Prostate gland (tissue), 2 donors: Measurements from ENCODE around the gene MKLN1. TPM values are rescaled to one million over a fixed set of nuclear protein-coding genes. Genes with fewer than 3 reads are reported as not detected.

Source experiments
- DNase-seq: peaks from one replicate; pipeline ENCODE4 v3.0.0-alpha.2; 2019; ENCODE audit warnings: low spot score
- H3K27ac ChIP-seq, 2 donors: fragments of 200-600 bp; sonication (generic); 2 replicates each; pipeline ENCODE4 v1.5.1; 2017 to 2019
- H3K27me3 ChIP-seq: fragments of 200-600 bp; sonication (generic); replicated peaks from 2 replicates; pipeline ENCODE4 v1.5.1; 2019; ENCODE audit not compliant: insufficient read depth
- H3K36me3 ChIP-seq, 2 donors: fragments of 200-600 bp; sonication (generic); 1 replicate in 1 of 2; 2 replicates in 1 of 2; pipeline versions ENCODE4 v1.5.1 to v1.8.1; 2017 to 2019
- H3K4me1 ChIP-seq: fragments of 200-600 bp; sonication (generic); replicated peaks from 2 replicates; pipeline ENCODE4 v1.5.1; 2019
- H3K4me3 ChIP-seq, 2 donors: fragments of 200-600 bp; sonication (generic); 2 replicates each; pipeline ENCODE4 v1.5.1; 2017 to 2019
- H3K9me3 ChIP-seq: fragments of 200-600 bp; sonication (generic); 2 replicates; pipeline ENCODE4 v1.5.1; 2017
- POLR2A ChIP-seq: fragments of 450-650 bp; IDR thresholded peaks from one replicate; pipeline ENCODE4 v1.6.1; 2016; ENCODE audit warnings: antibody characterized with exemption, mild to moderate bottlenecking
- POLR2AphosphoS5 ChIP-seq: sonication (generic); formaldehyde crosslinking; IDR thresholded peaks from one replicate; pipeline ENCODE4 v1.6.1; 2017; ENCODE audit warnings: antibody characterized with exemption
- WGBS: methylation state at CpG from one replicate; pipeline ENCODE4 v1.1.5; 2018; 5-methylcytosine and 5-hydroxymethylcytosine counted together
- intact Hi-C: fragments of 100-400 bp; cut with DNase I; formaldehyde crosslinking; loops from one replicate; pipeline ENCODE4 v1.14.2; 2022
- total RNA-seq, 2 donors: library from RNA; depleted of rRNA; stranded (reverse); fragments of >200 nt; gene quantifications; one replicate each; pipeline ENCODE4 v1.1.0, GENCODE V29; 2016
- TF ChIP-seq, protein P1 (sequence below), 4 experiments: fragments of 200-600 bp in 2 of 4; fragments of 450-650 bp in 2 of 4; sonication (generic) in 2 of 4; IDR thresholded peaks; 1 replicate in 3 of 4; 2 replicates in 1 of 4; pipeline ENCODE4 v1.5.1; 2016 to 2019; ENCODE audit warnings: antibody characterized with exemption in 4 of 4, mild to moderate bottlenecking in 2 of 4, moderate library complexity in 2 of 4

The MKLN1 gene
- total RNA-seq, 2 donors from 2014 or later: 53.1 to 58.1 TPM

DNA sequence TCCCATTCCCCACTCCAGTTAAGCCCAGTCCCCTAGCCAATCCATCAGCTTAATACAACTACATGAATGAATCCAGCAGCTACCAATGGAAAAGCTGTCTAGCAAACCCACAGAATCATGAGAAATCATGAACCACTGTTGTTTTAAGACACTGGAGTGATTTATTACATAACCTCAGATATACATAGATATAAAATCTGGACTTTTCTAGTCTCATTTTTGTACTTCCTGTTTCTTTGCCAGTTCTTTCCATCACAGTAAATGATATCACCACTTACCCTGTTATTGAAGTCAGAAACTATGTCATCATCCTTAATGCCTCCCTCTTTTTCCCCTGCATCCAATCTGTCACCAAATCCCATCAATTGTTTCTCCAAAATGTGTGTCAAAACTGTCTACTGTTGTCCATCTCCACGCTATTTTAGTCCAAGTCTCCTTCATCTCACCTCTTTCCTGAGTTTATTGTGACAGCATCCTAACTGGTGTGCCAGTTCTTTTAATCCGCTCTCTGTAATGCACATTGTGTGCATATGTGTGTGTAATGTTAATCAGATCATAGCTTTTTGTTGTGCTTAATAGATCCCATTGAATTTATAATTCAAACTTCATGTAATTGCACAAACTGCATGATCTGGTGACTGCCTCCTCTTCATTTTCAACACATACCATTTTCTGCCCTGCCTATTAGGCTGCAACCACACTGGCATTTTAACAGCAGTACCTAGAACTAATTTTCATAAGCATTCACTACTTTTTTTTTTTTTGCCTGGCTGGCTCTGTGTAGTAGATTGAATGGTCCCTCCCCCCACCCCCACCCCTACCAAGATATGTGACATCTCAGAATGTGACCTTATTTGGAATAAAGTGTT, 56.0 kb downstream of the MKLN1 start:
- H3K9me3 ChIP-seq: no peaks in the 10 kb centered on the region
- WGBS: 96% methylated on average over 2 of the region's 2 CpGs
- H3K36me3 ChIP-seq: no peaks in the 10 kb centered on the region
- no peaks in the 10 kb centered on the region for H3K4me1 ChIP-seq
- no peak for DNase-seq
- no peak overlapping the region for H3K4me3 ChIP-seq
- no peaks in the 10 kb centered on the region for H3K27me3 ChIP-seq
- intact Hi-C loops: no loop called here
- TF ChIP-seq POLR2AphosphoS5 (no peak), POLR2A (no peak)
- TF ChIP-seq, protein P1, sequence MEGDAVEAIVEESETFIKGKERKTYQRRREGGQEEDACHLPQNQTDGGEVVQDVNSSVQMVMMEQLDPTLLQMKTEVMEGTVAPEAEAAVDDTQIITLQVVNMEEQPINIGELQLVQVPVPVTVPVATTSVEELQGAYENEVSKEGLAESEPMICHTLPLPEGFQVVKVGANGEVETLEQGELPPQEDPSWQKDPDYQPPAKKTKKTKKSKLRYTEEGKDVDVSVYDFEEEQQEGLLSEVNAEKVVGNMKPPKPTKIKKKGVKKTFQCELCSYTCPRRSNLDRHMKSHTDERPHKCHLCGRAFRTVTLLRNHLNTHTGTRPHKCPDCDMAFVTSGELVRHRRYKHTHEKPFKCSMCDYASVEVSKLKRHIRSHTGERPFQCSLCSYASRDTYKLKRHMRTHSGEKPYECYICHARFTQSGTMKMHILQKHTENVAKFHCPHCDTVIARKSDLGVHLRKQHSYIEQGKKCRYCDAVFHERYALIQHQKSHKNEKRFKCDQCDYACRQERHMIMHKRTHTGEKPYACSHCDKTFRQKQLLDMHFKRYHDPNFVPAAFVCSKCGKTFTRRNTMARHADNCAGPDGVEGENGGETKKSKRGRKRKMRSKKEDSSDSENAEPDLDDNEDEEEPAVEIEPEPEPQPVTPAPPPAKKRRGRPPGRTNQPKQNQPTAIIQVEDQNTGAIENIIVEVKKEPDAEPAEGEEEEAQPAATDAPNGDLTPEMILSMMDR (IDR thresholded peaks at IDR 0.05): no peak
- H3K27ac ChIP-seq: no peak overlapping the region

DNA sequence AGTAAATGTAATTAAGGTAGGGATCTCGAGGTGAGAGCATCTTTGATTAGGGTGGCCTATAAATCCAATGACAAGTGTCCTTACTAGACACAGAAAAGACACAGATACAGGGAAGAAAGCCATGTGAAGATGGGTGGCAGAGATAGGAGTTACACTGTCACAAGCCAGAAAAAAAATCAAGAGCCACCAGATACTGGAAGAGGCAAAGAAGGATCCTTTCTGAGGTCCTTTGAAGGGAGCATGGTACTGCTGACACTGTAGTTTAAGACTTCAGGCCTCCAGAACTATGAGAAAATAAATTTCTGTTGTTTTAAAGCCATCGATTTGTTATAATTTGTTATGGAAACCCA, 56.6 kb downstream of the MKLN1 start:
- TF ChIP-seq POLR2A: no peak
- no peak for TF ChIP-seq POLR2AphosphoS5
- TF ChIP-seq, protein P1 (IDR thresholded peaks at IDR 0.05): no peak
- H3K4me3 ChIP-seq: no peak overlapping the region
- H3K36me3 ChIP-seq: no peaks in the 10 kb centered on the region
- intact Hi-C loops: no loop called here
- H3K9me3 ChIP-seq: no peaks in the 10 kb centered on the region
- H3K27me3 ChIP-seq: no peaks in the 10 kb centered on the region
- H3K27ac ChIP-seq: no peak overlapping the region
- DNase-seq: no peak
- no peaks in the 10 kb centered on the region for H3K4me1 ChIP-seq
- WGBS: 80% methylated on average over 2 of the region's 2 CpGs

DNA sequence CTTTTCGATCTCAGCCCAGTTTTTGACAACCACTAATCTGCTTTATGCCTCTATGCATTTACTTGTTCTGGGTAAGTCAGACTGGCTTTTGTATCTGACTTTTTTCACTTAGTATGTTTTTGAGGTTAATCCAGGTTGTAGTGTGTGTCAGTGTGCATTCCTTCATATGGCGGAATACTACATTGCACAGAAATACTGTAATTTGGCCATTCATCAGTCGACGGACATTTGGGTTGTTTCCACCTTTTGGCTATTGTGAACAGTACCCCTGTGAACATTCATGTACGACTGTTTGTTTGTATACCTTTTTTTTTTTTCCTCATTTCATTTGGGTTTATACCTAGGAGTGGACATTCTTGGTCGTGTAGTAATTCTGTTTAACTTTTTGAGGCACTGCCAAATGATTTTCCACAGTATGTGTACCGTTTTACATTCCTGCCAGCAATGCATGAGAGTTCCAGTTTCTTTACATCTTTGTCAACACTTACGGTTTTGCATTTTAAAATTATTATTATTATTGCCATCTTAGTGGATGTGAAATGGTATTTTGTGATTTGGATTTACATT, 57.4 kb downstream of the MKLN1 start:
- H3K27me3 ChIP-seq: no peaks in the 10 kb centered on the region
- no peaks in the 10 kb centered on the region for H3K4me1 ChIP-seq
- no peaks in the 10 kb centered on the region for H3K9me3 ChIP-seq
- no peak for TF ChIP-seq POLR2A
- TF ChIP-seq POLR2AphosphoS5: no peak
- TF ChIP-seq, protein P1 (IDR thresholded peaks at IDR 0.05): no peak
- no peak overlapping the region for H3K4me3 ChIP-seq
- intact Hi-C loops: no loop called here
- 72% methylated on average over 8 of the region's 8 CpGs for WGBS
- H3K27ac ChIP-seq: no peak overlapping the region
- H3K36me3 ChIP-seq: no peaks in the 10 kb centered on the region
- DNase-seq: no peak

DNA sequence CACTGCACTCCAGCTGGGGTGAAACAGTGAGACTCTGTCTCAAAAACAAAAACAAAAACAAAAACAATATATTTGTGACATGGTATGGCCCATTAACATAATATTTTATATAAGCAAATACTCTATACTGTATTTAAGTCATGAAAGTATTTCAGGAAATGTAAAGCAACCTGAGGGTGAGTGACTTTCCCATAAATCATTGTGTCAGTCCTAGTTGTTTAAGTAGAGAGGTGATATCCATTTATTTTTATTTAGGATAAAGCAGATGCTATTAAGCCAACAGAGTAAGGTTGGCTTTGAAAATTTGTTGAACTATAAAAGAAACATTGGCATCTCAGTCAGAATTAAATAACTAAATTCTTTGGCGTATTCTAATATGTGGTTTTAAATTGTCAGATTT, 60.5 kb downstream of the MKLN1 start:
- WGBS: 95% methylated on average over 1 of the region's 1 CpG

More for the DNA sequence above, 60.5 kb downstream of the MKLN1 start:
- Histone ChIP-seq H3K27me3 (no peaks in the 10 kb centered on the region), H3K27ac (no peak overlapping the region), H3K4me1 (no peaks in the 10 kb centered on the region), H3K36me3 (no peaks in the 10 kb centered on the region), H3K4me3 (no peak overlapping the region), H3K9me3 (no peaks in the 10 kb centered on the region)
- TF ChIP-seq POLR2A (no peak), POLR2AphosphoS5 (no peak)
- TF ChIP-seq, protein P1 (IDR thresholded peaks at IDR 0.05): no peak
- intact Hi-C loops: no loop called here
- DNase-seq: no peak
